H1 (cell line): Measurements from ENCODE around the gene RABL3. TPM values are rescaled to one million over a fixed set of nuclear protein-coding genes. Genes with fewer than 3 reads are reported as not detected.

Experiments
- KDM1A ChIP-seq: fragments of 200-600, 300-600 bp; sonication (generic); IDR thresholded peaks from 2 replicates; pipeline ENCODE4 v1.7.1; 2016; ENCODE audit warnings: mild to moderate bottlenecking, low read length, borderline replicate concordance
- polyA plus RNA-seq, 7 experiments: library from polyadenylated mRNA; depleted of rRNA in 3 of 7; stranded (reverse) in 5 of 7; unstranded in 2 of 7; fragments of >200 nt in 5 of 7; fragments of 200-250 nt in 2 of 7; gene quantifications; 1 replicate in 5 of 7; 2 replicates in 1 of 7; 4 replicates in 1 of 7; pipeline versions ENCODE4 v1.2.1 to v1.2.3, GENCODE V29; 2011 to 2013; ENCODE audit warnings: missing spikeins in 2 of 7, mixed read lengths in 2 of 7
- total RNA-seq: library from RNA; stranded (reverse); fragmentation: NEBNext Ultra II Directional; extraction: Animal tissue kit (Norgen Biotek cat#: 25700); gene quantifications from 2 replicates; pipeline ENCODE4 v1.2.1, GENCODE V29; 2021
- TF ChIP-seq, protein P1 (sequence below): IDR thresholded peaks from 2 replicates; pipeline ENCODE4 v1.6.1; 2012; ENCODE audit warnings: low read length, inconsistent platforms
- TF ChIP-seq, protein P2 (sequence below): fragments of 300-600 bp; sonication (generic); IDR thresholded peaks from 2 replicates; pipeline ENCODE4 v1.7.1; 2012; ENCODE audit warnings: low read length, moderate library complexity, mild to moderate bottlenecking, inconsistent platforms; ENCODE audit not compliant: insufficient replicate concordance

The RABL3 gene
- total and polyA plus RNA-seq, 2 of the 8 experiments (the other 6 are each of a cell fraction or from before 2014, with no cell fraction given), result 4.4 to 19.2 TPM

DNA sequence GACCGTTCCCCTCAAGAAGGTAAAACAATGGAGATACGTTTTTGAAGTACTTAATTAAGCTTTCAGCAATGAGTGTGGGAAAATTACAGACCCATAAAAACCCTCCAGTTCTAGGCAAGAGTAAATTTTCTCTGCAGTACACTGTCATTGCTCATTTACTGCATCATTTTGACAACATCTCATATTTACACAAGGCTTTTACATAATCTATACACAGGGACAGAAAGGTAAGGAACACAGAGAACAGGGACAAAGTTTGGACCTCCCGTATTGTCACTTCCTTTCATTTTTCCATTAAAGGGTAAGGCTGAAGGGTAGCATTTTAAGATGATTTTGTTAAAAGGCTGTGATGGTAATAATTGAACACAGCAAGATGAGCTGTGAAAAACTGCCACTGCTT is 52.9 kb downstream of the RABL3 start (continued):
- TF ChIP-seq, protein P1, sequence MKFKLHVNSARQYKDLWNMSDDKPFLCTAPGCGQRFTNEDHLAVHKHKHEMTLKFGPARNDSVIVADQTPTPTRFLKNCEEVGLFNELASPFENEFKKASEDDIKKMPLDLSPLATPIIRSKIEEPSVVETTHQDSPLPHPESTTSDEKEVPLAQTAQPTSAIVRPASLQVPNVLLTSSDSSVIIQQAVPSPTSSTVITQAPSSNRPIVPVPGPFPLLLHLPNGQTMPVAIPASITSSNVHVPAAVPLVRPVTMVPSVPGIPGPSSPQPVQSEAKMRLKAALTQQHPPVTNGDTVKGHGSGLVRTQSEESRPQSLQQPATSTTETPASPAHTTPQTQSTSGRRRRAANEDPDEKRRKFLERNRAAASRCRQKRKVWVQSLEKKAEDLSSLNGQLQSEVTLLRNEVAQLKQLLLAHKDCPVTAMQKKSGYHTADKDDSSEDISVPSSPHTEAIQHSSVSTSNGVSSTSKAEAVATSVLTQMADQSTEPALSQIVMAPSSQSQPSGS, result no peak
- TF ChIP-seq, protein P2, sequence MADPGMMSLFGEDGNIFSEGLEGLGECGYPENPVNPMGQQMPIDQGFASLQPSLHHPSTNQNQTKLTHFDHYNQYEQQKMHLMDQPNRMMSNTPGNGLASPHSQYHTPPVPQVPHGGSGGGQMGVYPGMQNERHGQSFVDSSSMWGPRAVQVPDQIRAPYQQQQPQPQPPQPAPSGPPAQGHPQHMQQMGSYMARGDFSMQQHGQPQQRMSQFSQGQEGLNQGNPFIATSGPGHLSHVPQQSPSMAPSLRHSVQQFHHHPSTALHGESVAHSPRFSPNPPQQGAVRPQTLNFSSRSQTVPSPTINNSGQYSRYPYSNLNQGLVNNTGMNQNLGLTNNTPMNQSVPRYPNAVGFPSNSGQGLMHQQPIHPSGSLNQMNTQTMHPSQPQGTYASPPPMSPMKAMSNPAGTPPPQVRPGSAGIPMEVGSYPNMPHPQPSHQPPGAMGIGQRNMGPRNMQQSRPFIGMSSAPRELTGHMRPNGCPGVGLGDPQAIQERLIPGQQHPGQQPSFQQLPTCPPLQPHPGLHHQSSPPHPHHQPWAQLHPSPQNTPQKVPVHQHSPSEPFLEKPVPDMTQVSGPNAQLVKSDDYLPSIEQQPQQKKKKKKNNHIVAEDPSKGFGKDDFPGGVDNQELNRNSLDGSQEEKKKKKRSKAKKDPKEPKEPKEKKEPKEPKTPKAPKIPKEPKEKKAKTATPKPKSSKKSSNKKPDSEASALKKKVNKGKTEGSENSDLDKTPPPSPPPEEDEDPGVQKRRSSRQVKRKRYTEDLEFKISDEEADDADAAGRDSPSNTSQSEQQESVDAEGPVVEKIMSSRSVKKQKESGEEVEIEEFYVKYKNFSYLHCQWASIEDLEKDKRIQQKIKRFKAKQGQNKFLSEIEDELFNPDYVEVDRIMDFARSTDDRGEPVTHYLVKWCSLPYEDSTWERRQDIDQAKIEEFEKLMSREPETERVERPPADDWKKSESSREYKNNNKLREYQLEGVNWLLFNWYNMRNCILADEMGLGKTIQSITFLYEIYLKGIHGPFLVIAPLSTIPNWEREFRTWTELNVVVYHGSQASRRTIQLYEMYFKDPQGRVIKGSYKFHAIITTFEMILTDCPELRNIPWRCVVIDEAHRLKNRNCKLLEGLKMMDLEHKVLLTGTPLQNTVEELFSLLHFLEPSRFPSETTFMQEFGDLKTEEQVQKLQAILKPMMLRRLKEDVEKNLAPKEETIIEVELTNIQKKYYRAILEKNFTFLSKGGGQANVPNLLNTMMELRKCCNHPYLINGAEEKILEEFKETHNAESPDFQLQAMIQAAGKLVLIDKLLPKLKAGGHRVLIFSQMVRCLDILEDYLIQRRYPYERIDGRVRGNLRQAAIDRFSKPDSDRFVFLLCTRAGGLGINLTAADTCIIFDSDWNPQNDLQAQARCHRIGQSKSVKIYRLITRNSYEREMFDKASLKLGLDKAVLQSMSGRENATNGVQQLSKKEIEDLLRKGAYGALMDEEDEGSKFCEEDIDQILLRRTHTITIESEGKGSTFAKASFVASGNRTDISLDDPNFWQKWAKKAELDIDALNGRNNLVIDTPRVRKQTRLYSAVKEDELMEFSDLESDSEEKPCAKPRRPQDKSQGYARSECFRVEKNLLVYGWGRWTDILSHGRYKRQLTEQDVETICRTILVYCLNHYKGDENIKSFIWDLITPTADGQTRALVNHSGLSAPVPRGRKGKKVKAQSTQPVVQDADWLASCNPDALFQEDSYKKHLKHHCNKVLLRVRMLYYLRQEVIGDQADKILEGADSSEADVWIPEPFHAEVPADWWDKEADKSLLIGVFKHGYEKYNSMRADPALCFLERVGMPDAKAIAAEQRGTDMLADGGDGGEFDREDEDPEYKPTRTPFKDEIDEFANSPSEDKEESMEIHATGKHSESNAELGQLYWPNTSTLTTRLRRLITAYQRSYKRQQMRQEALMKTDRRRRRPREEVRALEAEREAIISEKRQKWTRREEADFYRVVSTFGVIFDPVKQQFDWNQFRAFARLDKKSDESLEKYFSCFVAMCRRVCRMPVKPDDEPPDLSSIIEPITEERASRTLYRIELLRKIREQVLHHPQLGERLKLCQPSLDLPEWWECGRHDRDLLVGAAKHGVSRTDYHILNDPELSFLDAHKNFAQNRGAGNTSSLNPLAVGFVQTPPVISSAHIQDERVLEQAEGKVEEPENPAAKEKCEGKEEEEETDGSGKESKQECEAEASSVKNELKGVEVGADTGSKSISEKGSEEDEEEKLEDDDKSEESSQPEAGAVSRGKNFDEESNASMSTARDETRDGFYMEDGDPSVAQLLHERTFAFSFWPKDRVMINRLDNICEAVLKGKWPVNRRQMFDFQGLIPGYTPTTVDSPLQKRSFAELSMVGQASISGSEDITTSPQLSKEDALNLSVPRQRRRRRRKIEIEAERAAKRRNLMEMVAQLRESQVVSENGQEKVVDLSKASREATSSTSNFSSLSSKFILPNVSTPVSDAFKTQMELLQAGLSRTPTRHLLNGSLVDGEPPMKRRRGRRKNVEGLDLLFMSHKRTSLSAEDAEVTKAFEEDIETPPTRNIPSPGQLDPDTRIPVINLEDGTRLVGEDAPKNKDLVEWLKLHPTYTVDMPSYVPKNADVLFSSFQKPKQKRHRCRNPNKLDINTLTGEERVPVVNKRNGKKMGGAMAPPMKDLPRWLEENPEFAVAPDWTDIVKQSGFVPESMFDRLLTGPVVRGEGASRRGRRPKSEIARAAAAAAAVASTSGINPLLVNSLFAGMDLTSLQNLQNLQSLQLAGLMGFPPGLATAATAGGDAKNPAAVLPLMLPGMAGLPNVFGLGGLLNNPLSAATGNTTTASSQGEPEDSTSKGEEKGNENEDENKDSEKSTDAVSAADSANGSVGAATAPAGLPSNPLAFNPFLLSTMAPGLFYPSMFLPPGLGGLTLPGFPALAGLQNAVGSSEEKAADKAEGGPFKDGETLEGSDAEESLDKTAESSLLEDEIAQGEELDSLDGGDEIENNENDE, result no peak
- TF ChIP-seq KDM1A, result no peak
